H9 (cell line): ENCODE results near the gene GPD1L. TPM values are rescaled to one million over a fixed set of nuclear protein-coding genes. Genes with fewer than 3 reads are reported as not detected.

ENCODE experiments used
- DNase-seq: peaks from one replicate; pipeline ENCODE4 v3.0.0-alpha.2; 2017
- H2AFZ ChIP-seq: one replicate; pipeline ENCODE4 v1.6.1; 2013; ENCODE audit warnings: mild to moderate bottlenecking, low read length, control low read depth, moderate library complexity
- H2AK5ac ChIP-seq: 2 replicates; pipeline ENCODE4 v1.6.1; 2013; ENCODE audit warnings: low read length, control low read depth, mixed read lengths; ENCODE audit not compliant: insufficient read length
- H2BK120ac ChIP-seq: one replicate; pipeline ENCODE4 v1.6.1; 2013; ENCODE audit warnings: low read depth, mild to moderate bottlenecking, low read length, control low read depth, inconsistent platforms; ENCODE audit not compliant: poor library complexity, severe bottlenecking
- H2BK12ac ChIP-seq: 2 replicates; pipeline ENCODE4 v1.6.1; 2013; ENCODE audit warnings: low read length, control low read depth, mixed read lengths, low read depth; ENCODE audit not compliant: insufficient read length
- H2BK15ac ChIP-seq: 2 replicates; pipeline ENCODE4 v1.6.1; 2013; ENCODE audit warnings: low read depth, low read length, control low read depth
- H2BK20ac ChIP-seq: one replicate; pipeline ENCODE4 v1.6.1; 2013; ENCODE audit warnings: low read depth, mild to moderate bottlenecking, low read length, control low read depth, inconsistent platforms; ENCODE audit not compliant: poor library complexity, severe bottlenecking
- H2BK5ac ChIP-seq: 2 replicates; pipeline ENCODE4 v1.6.1; 2013; ENCODE audit warnings: low read length, control low read depth, mixed read lengths; ENCODE audit not compliant: insufficient read length
- H3K14ac ChIP-seq: 2 replicates; pipeline ENCODE4 v1.6.1; 2013; ENCODE audit warnings: low read length, control low read depth; ENCODE audit not compliant: insufficient read depth
- H3K18ac ChIP-seq: 2 replicates; pipeline ENCODE4 v1.6.1; 2013; ENCODE audit warnings: low read depth, mild to moderate bottlenecking, mixed read lengths, low read length, control low read depth; ENCODE audit not compliant: insufficient read length
- H3K23ac ChIP-seq: 2 replicates; pipeline ENCODE4 v1.6.1; 2013; ENCODE audit warnings: low read length, control low read depth, mixed read lengths, low read depth; ENCODE audit not compliant: insufficient read length
- H3K23me2 ChIP-seq: 2 replicates; pipeline ENCODE4 v1.6.1; 2013; ENCODE audit warnings: low read depth, mild to moderate bottlenecking, mixed read lengths, low read length, control low read depth; ENCODE audit not compliant: insufficient read length, poor library complexity, severe bottlenecking
- H3K27ac ChIP-seq: 2 replicates; pipeline ENCODE4 v1.5.1; 2013; ENCODE audit warnings: low read length, control low read depth, mixed read lengths, low read depth; ENCODE audit not compliant: insufficient read length
- H3K27me3 ChIP-seq: 2 replicates; pipeline ENCODE4 v1.6.1; 2013; ENCODE audit warnings: low read length, control low read depth, inconsistent platforms; ENCODE audit not compliant: insufficient read depth
- H3K4ac ChIP-seq: 2 replicates; pipeline ENCODE4 v1.6.1; 2013; ENCODE audit warnings: low read depth, mild to moderate bottlenecking, control low read depth, inconsistent platforms, low read length, moderate library complexity
- H3K4me1 ChIP-seq: 2 replicates; pipeline ENCODE4 v1.6.1; 2013; ENCODE audit warnings: low read length, control low read depth, inconsistent platforms; ENCODE audit not compliant: insufficient read depth
- H3K4me2 ChIP-seq: 2 replicates; pipeline ENCODE4 v1.6.1; 2013; ENCODE audit warnings: low read length, control low read depth, mixed read lengths; ENCODE audit not compliant: insufficient read length, insufficient read depth
- H3K56ac ChIP-seq: 2 replicates; pipeline ENCODE4 v1.6.1; 2013; ENCODE audit warnings: low read depth, mild to moderate bottlenecking, mixed read lengths, low read length, control low read depth; ENCODE audit not compliant: insufficient read length
- H3K79me1 ChIP-seq: 2 replicates; pipeline ENCODE4 v1.6.1; 2013; ENCODE audit warnings: low read depth, mild to moderate bottlenecking, moderate library complexity, low read length, control low read depth, inconsistent platforms; ENCODE audit not compliant: insufficient read depth, poor library complexity, severe bottlenecking
- H3K79me2 ChIP-seq: 2 replicates; pipeline ENCODE4 v1.6.1; 2013; ENCODE audit warnings: low read length, control low read depth, inconsistent platforms; ENCODE audit not compliant: insufficient read depth
- H3K9ac ChIP-seq: 2 replicates; pipeline ENCODE4 v1.6.1; 2013; ENCODE audit warnings: low read length, control low read depth, mixed read lengths; ENCODE audit not compliant: insufficient read length; ENCODE audit errors: extremely low read depth
- H3K9me3 ChIP-seq: one replicate; pipeline ENCODE4 v1.6.1; 2013; ENCODE audit warnings: low read depth, low read length, inconsistent platforms; ENCODE audit not compliant: control insufficient read depth
- H3T11ph ChIP-seq: one replicate; pipeline ENCODE4 v1.6.1; 2013; ENCODE audit warnings: mild to moderate bottlenecking, low read length, control low read depth, inconsistent platforms
- H4K20me1 ChIP-seq: one replicate; pipeline ENCODE4 v1.6.1; 2013; ENCODE audit not compliant: control insufficient read depth, insufficient read length, insufficient read depth
- H4K5ac ChIP-seq: 2 replicates; pipeline ENCODE4 v1.6.1; 2013; ENCODE audit warnings: low read depth, mild to moderate bottlenecking, mixed read lengths, low read length, control low read depth; ENCODE audit not compliant: insufficient read length
- H4K8ac ChIP-seq: replicated peaks from 2 replicates; pipeline ENCODE4 v1.6.1; 2013; ENCODE audit warnings: low read length, control low read depth, mixed read lengths, low read depth; ENCODE audit not compliant: insufficient read length
- H4K91ac ChIP-seq: 2 replicates; pipeline ENCODE4 v1.6.1; 2013; ENCODE audit warnings: low read depth, mild to moderate bottlenecking, moderate library complexity, mixed read lengths, low read length, control low read depth; ENCODE audit not compliant: insufficient read length
- H3K27ac Mint-ChIP-seq, 3 experiments: 2 replicates in 2 of 3; 3 replicates in 1 of 3; pipeline ENCODE4 v1.8.0; 2020 to 2021; ENCODE audit warnings: mixed read lengths in 3 of 3, mild to moderate bottlenecking in 1 of 3, moderate library complexity in 1 of 3
- H3K27me3 Mint-ChIP-seq: 2 replicates; pipeline ENCODE4 v1.8.0; 2021; ENCODE audit warnings: low read depth, mild to moderate bottlenecking, moderate library complexity, mixed read lengths
- H3K36me3 Mint-ChIP-seq, 3 experiments: 2 replicates in 2 of 3; 3 replicates in 1 of 3; pipeline ENCODE4 v1.8.0; 2020 to 2021; ENCODE audit warnings: low read depth in 3 of 3, mixed read lengths in 3 of 3; ENCODE audit not compliant: insufficient read depth in 1 of 3
- H3K4me1 Mint-ChIP-seq, 2 experiments: 2 replicates each; pipeline ENCODE4 v1.8.0; 2020; ENCODE audit warnings: mixed read lengths in 2 of 2
- H3K4me3 Mint-ChIP-seq, 2 experiments: 2 replicates in 1 of 2; 3 replicates in 1 of 2; pipeline ENCODE4 v1.8.0; 2020 to 2021; ENCODE audit warnings: mild to moderate bottlenecking in 2 of 2, mixed read lengths in 2 of 2, moderate library complexity in 1 of 2
- H3K9me3 Mint-ChIP-seq, 2 experiments: 2 replicates in 1 of 2; 3 replicates in 1 of 2; pipeline ENCODE4 v1.8.0; 2020; ENCODE audit warnings: mild to moderate bottlenecking in 2 of 2, mixed read lengths in 2 of 2, moderate library complexity in 1 of 2
- WGBS: extraction: QIAGEN DNeasy Blood & Tissue Kit; methylation state at CpG from one replicate; pipeline ENCODE4 v1.1.7; 2013; ENCODE audit warnings: missing lambda C conversion rate, low lambda C conversion rate, mixed read lengths; ENCODE audit not compliant: insufficient read length; ENCODE audit errors: extremely low coverage; 5-methylcytosine and 5-hydroxymethylcytosine counted together
- total RNA-seq: library from RNA; stranded (reverse); gene quantifications from 2 replicates; pipeline ENCODE4 v1.2.1, GENCODE V29; 2021
- TF ChIP-seq, protein P1 (sequence below): fragments of 200-600 bp; sonication (generic); conservative IDR thresholded peaks from 3 replicates; pipeline ENCODE4 v1.8.0; 2021; ENCODE audit warnings: antibody characterized with exemption, mild to moderate bottlenecking

GPD1L gene
- total RNA-seq, 1 experiment from 2014 or later = 3.7 TPM

DNA sequence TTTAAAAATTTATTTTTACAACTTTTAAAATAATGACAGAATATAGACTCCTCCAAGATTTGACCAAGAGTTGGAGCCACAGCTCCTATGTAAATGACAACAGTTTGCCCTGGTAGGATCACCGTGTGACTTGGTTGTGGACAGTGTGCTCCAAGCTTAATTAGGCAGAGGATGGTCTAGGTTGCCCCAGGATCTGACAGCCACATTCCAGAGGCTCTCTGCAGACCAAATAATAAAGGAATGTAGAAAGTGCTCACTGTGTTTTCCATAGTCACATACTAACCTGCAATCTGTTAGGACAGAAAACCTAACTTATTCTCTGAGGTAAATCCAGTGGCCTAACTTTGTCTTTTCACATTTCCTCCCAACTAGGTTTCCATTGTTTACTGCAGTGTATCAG, 59.0 kb downstream of the GPD1L start:
- WGBS = no CpG with 5 or more reads among the region's 1 CpG

More for the DNA sequence above, 59.0 kb downstream of the GPD1L start:
- Histone ChIP-seq H2BK120ac (no peak overlapping the region), H2AK5ac (no peak overlapping the region), H3K27ac (no peak overlapping the region), H4K8ac (no peak overlapping the region), H3K79me1 (no peaks in the 10 kb centered on the region), H3K23ac (no peak overlapping the region), H3K79me2 (no peaks in the 10 kb centered on the region), H3K56ac (no peak overlapping the region), H4K5ac (no peak overlapping the region), H2AFZ (no peak overlapping the region), H4K91ac (no peak overlapping the region), H3K23me2 (no peaks in the 10 kb centered on the region), H2BK12ac (no peak overlapping the region), H2BK15ac (no peak overlapping the region), H3K4ac (no peak overlapping the region), H3K27me3 (no peaks in the 10 kb centered on the region), H3K4me1 (no peaks in the 10 kb centered on the region), H3K9ac (no peak overlapping the region), H3K4me2 (no peak overlapping the region), H3K18ac (no peak overlapping the region), H2BK5ac (no peak overlapping the region), H3K9me3 (no peaks in the 10 kb centered on the region), H3T11ph (no peak overlapping the region), H2BK20ac (no peak overlapping the region), H3K14ac (no peak overlapping the region), H4K20me1 (no peaks in the 10 kb centered on the region)
- H3K9me3 Mint-ChIP-seq = peaks cover 18 to 31% of the 10 kb centered on the region in 2 experiments
- DNase-seq = no peak
- peaks cover 20 to 41% (median 31%) of the 10 kb centered on the region in 3 experiments for H3K36me3 Mint-ChIP-seq
- peaks cover 1% of the 10 kb centered on the region for H3K27me3 Mint-ChIP-seq
- no peak overlapping the region for H3K4me3 Mint-ChIP-seq
- TF ChIP-seq, protein P1, sequence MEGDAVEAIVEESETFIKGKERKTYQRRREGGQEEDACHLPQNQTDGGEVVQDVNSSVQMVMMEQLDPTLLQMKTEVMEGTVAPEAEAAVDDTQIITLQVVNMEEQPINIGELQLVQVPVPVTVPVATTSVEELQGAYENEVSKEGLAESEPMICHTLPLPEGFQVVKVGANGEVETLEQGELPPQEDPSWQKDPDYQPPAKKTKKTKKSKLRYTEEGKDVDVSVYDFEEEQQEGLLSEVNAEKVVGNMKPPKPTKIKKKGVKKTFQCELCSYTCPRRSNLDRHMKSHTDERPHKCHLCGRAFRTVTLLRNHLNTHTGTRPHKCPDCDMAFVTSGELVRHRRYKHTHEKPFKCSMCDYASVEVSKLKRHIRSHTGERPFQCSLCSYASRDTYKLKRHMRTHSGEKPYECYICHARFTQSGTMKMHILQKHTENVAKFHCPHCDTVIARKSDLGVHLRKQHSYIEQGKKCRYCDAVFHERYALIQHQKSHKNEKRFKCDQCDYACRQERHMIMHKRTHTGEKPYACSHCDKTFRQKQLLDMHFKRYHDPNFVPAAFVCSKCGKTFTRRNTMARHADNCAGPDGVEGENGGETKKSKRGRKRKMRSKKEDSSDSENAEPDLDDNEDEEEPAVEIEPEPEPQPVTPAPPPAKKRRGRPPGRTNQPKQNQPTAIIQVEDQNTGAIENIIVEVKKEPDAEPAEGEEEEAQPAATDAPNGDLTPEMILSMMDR = no peak
- no peaks in the 10 kb centered on the region for H3K4me1 Mint-ChIP-seq
- H3K27ac Mint-ChIP-seq = no peak overlapping the region
